Measurements from ENCODE around the gene AMOTL2.

Gene AMOTL2

GRCh38 chr3:134352031-134352671, 22.1 kb downstream of the AMOTL2 start:
- no peak for DNase-seq (ENCODE audit: low read depth in 2 of 2)

GRCh38 chr3:134351427-134351826, 22.8 kb downstream of the AMOTL2 start:
- DNase-seq (ENCODE audit: low read depth in 2 of 2): no peak

GRCh38 chr3:134350861-134351311, 23.4 kb downstream of the AMOTL2 start:
- DNase-seq (ENCODE audit: low read depth in 2 of 2): no peak

GRCh38 chr3:134350266-134350665, 24.0 kb downstream of the AMOTL2 start:
- DNase-seq (ENCODE audit: low read depth in 2 of 2): no peak

GRCh38 chr3:134348524-134348923, 25.7 kb downstream of the AMOTL2 start:
- no peak for DNase-seq (ENCODE audit: low read depth in 2 of 2)

GRCh38 chr3:134347551-134347950, 26.7 kb downstream of the AMOTL2 start:
- no peak for DNase-seq (ENCODE audit: low read depth in 2 of 2)

GRCh38 chr3:134346744-134347143, 27.5 kb downstream of the AMOTL2 start:
- no peak for DNase-seq (ENCODE audit: low read depth in 2 of 2)

GRCh38 chr3:134345202-134345601, 29.0 kb downstream of the AMOTL2 start:
- DNase-seq (ENCODE audit: low read depth in 2 of 2): no peak

- no peak for DNase-seq (ENCODE audit: low read depth in 2 of 2)
These were observed 29.7 kb downstream of the AMOTL2 start for GRCh38 chr3:134344560-134344959.

GRCh38 chr3:134342259-134342658, 32.0 kb downstream of the AMOTL2 start:
- no peak for DNase-seq (ENCODE audit: low read depth in 2 of 2)

GRCh38 chr3:134341389-134341788, 32.9 kb downstream of the AMOTL2 start:
- DNase-seq (ENCODE audit: low read depth in 2 of 2): no peak

- DNase-seq (ENCODE audit: low read depth in 2 of 2): no peak
These were observed 33.3 kb downstream of the AMOTL2 start for GRCh38 chr3:134340982-134341365.

GRCh38 chr3:134340362-134340981, 33.8 kb downstream of the AMOTL2 start:
- DNase-seq (ENCODE audit: low read depth in 2 of 2): no peak

GRCh38 chr3:134339913-134340312, 34.3 kb downstream of the AMOTL2 start:
- DNase-seq (ENCODE audit: low read depth in 2 of 2): no peak

GRCh38 chr3:134339331-134339730, 34.9 kb downstream of the AMOTL2 start:
- DNase-seq (ENCODE audit: low read depth in 2 of 2): no peak

- no peak for DNase-seq (ENCODE audit: low read depth in 2 of 2)
These were observed 35.6 kb downstream of the AMOTL2 start for GRCh38 chr3:134338516-134339261.

GRCh38 chr3:134338201-134338512, 36.1 kb downstream of the AMOTL2 start:
- no peak for DNase-seq (ENCODE audit: low read depth in 2 of 2)

- DNase-seq (ENCODE audit: low read depth in 2 of 2): no peak
These were observed 36.6 kb downstream of the AMOTL2 start for GRCh38 chr3:134337511-134338200.

- no peak for DNase-seq (ENCODE audit: low read depth in 2 of 2)
These were observed 37.2 kb downstream of the AMOTL2 start for GRCh38 chr3:134337071-134337482.

GRCh38 chr3:134336587-134336986, 37.7 kb downstream of the AMOTL2 start:
- DNase-seq (ENCODE audit: low read depth in 2 of 2): no peak

- DNase-seq (ENCODE audit: low read depth in 2 of 2): no peak
These were observed 39.4 kb downstream of the AMOTL2 start for GRCh38 chr3:134334901-134335280.

GRCh38 chr3:134334231-134334900, 39.9 kb downstream of the AMOTL2 start:
- DNase-seq (ENCODE audit: low read depth in 2 of 2): no peak
